Measurements from ENCODE around the gene GABRG1. TPM values are rescaled to one million over a fixed set of nuclear protein-coding genes. Genes with fewer than 3 reads are reported as not detected.
A peak's percentile ranks its signal among the peaks of the same experiment; 100 is the strongest.

The GABRG1 gene
- polyA plus RNA-seq, 2 of the 4 experiments (the other 2 are of a cell fraction), result 0.01 TPM; not detected in 1

- Histone ChIP-seq H3K27ac (no peak overlapping the region), H3K4me3 (no peak overlapping the region), H3K9me3 (no peaks in the 10 kb centered on the region), H3K4me2 (no peak overlapping the region), H3K4me1 (no peaks in the 10 kb centered on the region)
- no peak for TF ChIP-seq KDM5A (IDR thresholded peaks at IDR 0.05)
- TF ChIP-seq, protein P1, sequence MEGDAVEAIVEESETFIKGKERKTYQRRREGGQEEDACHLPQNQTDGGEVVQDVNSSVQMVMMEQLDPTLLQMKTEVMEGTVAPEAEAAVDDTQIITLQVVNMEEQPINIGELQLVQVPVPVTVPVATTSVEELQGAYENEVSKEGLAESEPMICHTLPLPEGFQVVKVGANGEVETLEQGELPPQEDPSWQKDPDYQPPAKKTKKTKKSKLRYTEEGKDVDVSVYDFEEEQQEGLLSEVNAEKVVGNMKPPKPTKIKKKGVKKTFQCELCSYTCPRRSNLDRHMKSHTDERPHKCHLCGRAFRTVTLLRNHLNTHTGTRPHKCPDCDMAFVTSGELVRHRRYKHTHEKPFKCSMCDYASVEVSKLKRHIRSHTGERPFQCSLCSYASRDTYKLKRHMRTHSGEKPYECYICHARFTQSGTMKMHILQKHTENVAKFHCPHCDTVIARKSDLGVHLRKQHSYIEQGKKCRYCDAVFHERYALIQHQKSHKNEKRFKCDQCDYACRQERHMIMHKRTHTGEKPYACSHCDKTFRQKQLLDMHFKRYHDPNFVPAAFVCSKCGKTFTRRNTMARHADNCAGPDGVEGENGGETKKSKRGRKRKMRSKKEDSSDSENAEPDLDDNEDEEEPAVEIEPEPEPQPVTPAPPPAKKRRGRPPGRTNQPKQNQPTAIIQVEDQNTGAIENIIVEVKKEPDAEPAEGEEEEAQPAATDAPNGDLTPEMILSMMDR (IDR thresholded peaks at IDR 0.05), result no peak
- no peak for TF ChIP-seq HES2 (IDR thresholded peaks at IDR 0.05)
- no peak for TF ChIP-seq TP53 (CRISPR knock-in tag; IDR thresholded peaks at IDR 0.05)
- no peak for TF ChIP-seq ELK1 (IDR thresholded peaks at IDR 0.05; ENCODE audit: low read depth, low read length)
- no peak for TF ChIP-seq HMGXB4 (CRISPR knock-in tag; IDR thresholded peaks at IDR 0.05; ENCODE audit: borderline replicate concordance)
- TF ChIP-seq RFX5 (IDR thresholded peaks at IDR 0.05), result no peak
- TF ChIP-seq, protein P2, sequence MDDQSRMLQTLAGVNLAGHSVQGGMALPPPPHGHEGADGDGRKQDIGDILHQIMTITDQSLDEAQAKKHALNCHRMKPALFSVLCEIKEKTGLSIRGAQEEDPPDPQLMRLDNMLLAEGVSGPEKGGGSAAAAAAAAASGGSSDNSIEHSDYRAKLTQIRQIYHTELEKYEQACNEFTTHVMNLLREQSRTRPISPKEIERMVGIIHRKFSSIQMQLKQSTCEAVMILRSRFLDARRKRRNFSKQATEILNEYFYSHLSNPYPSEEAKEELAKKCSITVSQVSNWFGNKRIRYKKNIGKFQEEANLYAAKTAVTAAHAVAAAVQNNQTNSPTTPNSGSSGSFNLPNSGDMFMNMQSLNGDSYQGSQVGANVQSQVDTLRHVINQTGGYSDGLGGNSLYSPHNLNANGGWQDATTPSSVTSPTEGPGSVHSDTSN (IDR thresholded peaks at IDR 0.05), result no peak
- TF ChIP-seq FOXS1 (CRISPR knock-in tag; IDR thresholded peaks at IDR 0.05), result no peak
- TF ChIP-seq POLR2AphosphoS2 (conservative IDR thresholded peaks at IDR 0.05; ENCODE audit: low read length), result no peak
- DNase-seq (ENCODE audit: low read depth in 1 of 2, low spot score in 1 of 2), result no peak
- no peak for FAIRE-seq
- ChIA-PET CTCF (no interaction called here), POLR2A (no interaction called here)
- ATAC-seq, result no peak
Observed at GRCh38 chr4:45992728-45993127, 131.1 kb downstream of the GABRG1 start.

- POLR2A ChIA-PET, result no interaction called here
Observed at GRCh38 chr4:45989775-45990174, 134.1 kb downstream of the GABRG1 start.

DNA sequence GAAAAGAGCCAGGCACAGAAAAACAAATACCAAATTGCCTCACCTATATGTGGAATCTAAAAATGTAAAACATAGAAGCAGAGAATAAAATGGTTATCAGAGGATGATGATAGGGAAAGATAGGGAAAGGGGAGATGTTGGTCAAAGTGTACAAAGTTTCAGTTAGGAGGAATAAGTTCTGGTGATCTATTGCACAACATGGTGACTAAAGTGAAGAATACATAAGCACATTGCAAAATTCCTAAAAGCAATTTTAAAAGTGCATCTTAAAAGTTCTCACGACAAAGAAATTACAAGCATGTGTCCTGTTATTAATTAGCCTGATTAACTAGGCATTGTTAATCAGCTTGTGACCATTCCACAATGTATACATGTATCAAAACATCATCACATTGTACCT is 136.0 kb downstream of the GABRG1 start:
- no peaks in the 10 kb centered on the region for H3K4me1 ChIP-seq
- no peaks in the 10 kb centered on the region for H3K9me3 ChIP-seq
- H3K4me2 ChIP-seq, result no peak overlapping the region
- CTCF ChIA-PET, result no interaction called here
- ATAC-seq (no peak), FAIRE-seq (no peak), DNase-seq (ENCODE audit: low read depth in 1 of 2, low spot score in 1 of 2) (no peak)
- WGBS (ENCODE audit: missing lambda C conversion rate), result 0% methylated on average over 1 of the region's 1 CpG
- H3K4me3 ChIP-seq, result no peak overlapping the region
- no peak overlapping the region for H3K27ac ChIP-seq
- POLR2A ChIA-PET, result no interaction called here
- TF ChIP-seq, protein P2 (IDR thresholded peaks at IDR 0.05), result no peak
- TF ChIP-seq HOXB13 (CRISPR knock-in tag; IDR thresholded peaks at IDR 0.05; ENCODE audit: low read depth), result no peak
- no peak for TF ChIP-seq CBX2 (IDR thresholded peaks at IDR 0.05; ENCODE audit: borderline replicate concordance, low read depth)
- TF ChIP-seq GATA3 (IDR thresholded peaks at IDR 0.05; ENCODE audit: borderline replicate concordance), result no peak
- no peak for TF ChIP-seq SREBF2 (IDR thresholded peaks at IDR 0.05)
- TF ChIP-seq HMGXB4 (CRISPR knock-in tag; IDR thresholded peaks at IDR 0.05; ENCODE audit: borderline replicate concordance), result no peak
- no peak for TF ChIP-seq NFE2L2 (conservative IDR thresholded peaks at IDR 0.05; ENCODE audit: low read length)
- no peak for TF ChIP-seq RAD21 (conservative IDR thresholded peaks at IDR 0.05 in 1 of 2, IDR thresholded peaks at IDR 0.05 in 1 of 2)
- TF ChIP-seq, protein P3, sequence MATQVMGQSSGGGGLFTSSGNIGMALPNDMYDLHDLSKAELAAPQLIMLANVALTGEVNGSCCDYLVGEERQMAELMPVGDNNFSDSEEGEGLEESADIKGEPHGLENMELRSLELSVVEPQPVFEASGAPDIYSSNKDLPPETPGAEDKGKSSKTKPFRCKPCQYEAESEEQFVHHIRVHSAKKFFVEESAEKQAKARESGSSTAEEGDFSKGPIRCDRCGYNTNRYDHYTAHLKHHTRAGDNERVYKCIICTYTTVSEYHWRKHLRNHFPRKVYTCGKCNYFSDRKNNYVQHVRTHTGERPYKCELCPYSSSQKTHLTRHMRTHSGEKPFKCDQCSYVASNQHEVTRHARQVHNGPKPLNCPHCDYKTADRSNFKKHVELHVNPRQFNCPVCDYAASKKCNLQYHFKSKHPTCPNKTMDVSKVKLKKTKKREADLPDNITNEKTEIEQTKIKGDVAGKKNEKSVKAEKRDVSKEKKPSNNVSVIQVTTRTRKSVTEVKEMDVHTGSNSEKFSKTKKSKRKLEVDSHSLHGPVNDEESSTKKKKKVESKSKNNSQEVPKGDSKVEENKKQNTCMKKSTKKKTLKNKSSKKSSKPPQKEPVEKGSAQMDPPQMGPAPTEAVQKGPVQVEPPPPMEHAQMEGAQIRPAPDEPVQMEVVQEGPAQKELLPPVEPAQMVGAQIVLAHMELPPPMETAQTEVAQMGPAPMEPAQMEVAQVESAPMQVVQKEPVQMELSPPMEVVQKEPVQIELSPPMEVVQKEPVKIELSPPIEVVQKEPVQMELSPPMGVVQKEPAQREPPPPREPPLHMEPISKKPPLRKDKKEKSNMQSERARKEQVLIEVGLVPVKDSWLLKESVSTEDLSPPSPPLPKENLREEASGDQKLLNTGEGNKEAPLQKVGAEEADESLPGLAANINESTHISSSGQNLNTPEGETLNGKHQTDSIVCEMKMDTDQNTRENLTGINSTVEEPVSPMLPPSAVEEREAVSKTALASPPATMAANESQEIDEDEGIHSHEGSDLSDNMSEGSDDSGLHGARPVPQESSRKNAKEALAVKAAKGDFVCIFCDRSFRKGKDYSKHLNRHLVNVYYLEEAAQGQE (IDR thresholded peaks at IDR 0.05), result no peak
- no peak for TF ChIP-seq NR3C1 (IDR thresholded peaks at IDR 0.05)
- TF ChIP-seq ZNF302 (CRISPR knock-in tag; IDR thresholded peaks at IDR 0.05), result no peak

More at GRCh38 chr4:45989775-45990174, 134.1 kb downstream of the GABRG1 start:
- Histone ChIP-seq H3K4me1 (no peaks in the 10 kb centered on the region), H3K4me3 (no peak overlapping the region), H3K27ac (no peak overlapping the region), H3K9me3 (no peaks in the 10 kb centered on the region), H3K4me2 (no peak overlapping the region)
- TF ChIP-seq HDAC2 (IDR thresholded peaks at IDR 0.05) (no peak), NFE2L2 (conservative IDR thresholded peaks at IDR 0.05; ENCODE audit: low read length) (peak; percentile 80), MAFK (IDR thresholded peaks at IDR 0.05; ENCODE audit: partially characterized antibody) (peak; percentile 80)
- CTCF ChIA-PET, result no interaction called here
- 0% methylated on average over 1 of the region's 1 CpG for WGBS (ENCODE audit: missing lambda C conversion rate)
- FAIRE-seq (no peak), DNase-seq (ENCODE audit: low read depth in 1 of 2, low spot score in 1 of 2) (no peak), ATAC-seq (no peak)

All from A549 (cell line).